T-helper 22 cell (primary cell): ENCODE measurements around the gene EIPR1.
"Not testable (repeated sequence)": the region's sequence is repeated elsewhere in the genome, so short reads cannot be mapped to it uniquely, and the experiment has no call there.

Experiments used
- DNase-seq: peaks from one replicate; pipeline ENCODE4 v3.0.0-alpha.2; 2020; ENCODE audit warnings: low read depth

Gene EIPR1

DNA sequence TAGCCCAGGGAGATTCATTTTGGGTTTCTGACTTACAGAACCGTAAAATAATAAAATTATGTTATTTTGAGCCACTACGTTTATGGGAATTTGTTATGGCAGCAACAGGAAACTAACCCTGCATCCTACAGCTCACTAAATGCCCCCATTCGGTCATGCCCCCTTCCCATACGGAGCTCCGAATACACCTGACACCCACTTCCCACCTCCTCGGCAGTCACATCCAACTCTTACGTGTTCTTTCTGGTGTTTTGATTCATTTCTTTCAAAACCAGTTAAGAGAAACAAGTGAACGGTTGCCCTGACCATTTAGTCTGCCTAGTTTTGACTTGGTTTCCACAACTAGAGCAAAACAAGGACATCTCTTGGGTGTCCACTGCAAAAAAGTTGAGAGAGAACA, 19.7 kb downstream of the EIPR1 start:
- DNase-seq: no peak

GRCh38 chr2:3357446-3357845, 20.2 kb downstream of the EIPR1 start:
- DNase-seq: not testable (repeated sequence)

DNA sequence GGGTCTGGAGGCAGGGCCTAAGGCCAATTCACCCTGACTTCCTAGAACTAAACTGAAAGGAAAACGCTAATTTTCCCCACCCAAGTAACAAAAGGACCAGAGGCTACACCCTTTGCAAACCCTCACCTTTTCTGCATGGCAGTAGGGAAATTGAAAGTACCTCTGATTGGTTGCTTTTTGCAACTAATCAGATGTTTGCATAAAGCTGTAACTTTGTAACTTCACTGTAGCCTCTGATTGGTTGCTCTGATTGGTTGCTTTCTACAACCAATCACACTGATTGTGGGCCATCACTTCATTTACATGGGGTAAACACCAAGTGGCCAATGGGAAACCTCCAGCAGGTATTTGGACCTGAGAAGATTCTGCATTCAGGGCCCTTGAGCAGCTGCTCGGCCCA, 20.8 kb downstream of the EIPR1 start:
- DNase-seq: no peak

- DNase-seq: no peak
Observed at GRCh38 chr2:3355951-3356569, 21.6 kb downstream of the EIPR1 start.

DNA sequence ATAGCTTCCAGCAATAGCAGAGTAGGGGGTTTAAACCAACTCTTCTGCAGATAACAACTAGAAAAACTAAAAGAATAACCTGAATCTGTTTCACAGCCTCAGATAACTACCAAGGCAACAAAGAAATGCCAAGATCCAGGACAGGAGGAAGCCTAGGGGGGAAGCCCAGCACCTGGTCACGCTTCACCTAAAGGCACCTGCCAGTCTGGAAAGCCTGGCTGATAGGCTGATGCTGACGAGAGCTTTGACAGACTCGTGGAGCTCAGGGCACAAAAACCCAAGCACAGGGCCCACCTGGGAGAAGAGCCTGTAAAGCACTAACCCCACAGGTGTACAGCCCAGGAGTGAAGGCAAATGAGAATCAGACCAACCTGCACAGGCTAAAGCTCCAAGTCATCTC, 22.6 kb downstream of the EIPR1 start:
- no peak for DNase-seq

GRCh38 chr2:3349211-3349693, 28.4 kb downstream of the EIPR1 start:
- no peak for DNase-seq

DNA sequence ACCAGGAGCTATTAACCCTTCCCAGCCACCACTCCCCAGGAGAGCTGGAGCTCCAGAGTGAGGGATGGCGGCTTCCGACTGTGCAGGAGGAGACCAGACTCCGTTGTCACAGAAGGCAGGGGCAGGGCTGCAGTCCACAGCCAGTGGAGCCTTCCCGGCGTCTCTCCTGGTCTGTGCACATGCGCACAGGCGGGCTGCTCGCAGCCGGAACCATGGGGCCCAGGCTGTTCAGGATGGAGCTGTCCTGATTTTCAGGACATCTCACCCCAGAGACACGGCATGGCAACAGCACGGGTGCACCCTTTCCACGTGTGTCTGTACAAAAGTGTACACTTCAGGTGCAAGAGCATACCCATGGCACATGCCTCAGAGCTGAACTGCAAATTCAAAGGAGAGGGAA, 28.9 kb downstream of the EIPR1 start:
- no peak for DNase-seq

- DNase-seq: no peak
Observed at GRCh38 chr2:3345621-3346020, 32.0 kb downstream of the EIPR1 start.

DNA sequence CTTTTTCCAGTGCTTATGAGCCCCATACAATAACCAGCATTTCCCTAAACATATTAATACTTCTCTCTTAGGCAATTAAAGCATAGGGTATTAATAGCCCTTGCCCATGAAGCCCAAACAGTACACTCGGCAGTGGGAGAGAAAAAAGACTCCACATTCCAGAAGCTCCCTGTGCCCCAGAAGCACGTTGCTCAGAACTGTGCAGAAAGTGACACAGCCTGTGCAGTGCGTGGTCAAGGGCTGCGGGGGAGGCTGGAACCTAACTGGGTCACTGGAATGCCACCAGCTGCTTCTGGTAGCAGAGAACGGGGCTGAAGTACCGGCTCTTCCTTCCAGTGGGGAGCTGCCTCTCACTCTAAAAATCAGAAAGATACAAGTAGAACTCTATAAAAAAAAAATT, 32.7 kb downstream of the EIPR1 start:
- no peak for DNase-seq

- no peak for DNase-seq
Observed at GRCh38 chr2:3343012-3343411, 34.6 kb downstream of the EIPR1 start.

GRCh38 chr2:3342324-3342723, 35.3 kb downstream of the EIPR1 start:
- DNase-seq: no peak

- DNase-seq: no peak
Observed at GRCh38 chr2:3341336-3341735, 36.3 kb downstream of the EIPR1 start.

GRCh38 chr2:3340144-3340543, 37.5 kb downstream of the EIPR1 start:
- no peak for DNase-seq

GRCh38 chr2:3338340-3338739, 39.3 kb downstream of the EIPR1 start:
- no peak for DNase-seq

DNA sequence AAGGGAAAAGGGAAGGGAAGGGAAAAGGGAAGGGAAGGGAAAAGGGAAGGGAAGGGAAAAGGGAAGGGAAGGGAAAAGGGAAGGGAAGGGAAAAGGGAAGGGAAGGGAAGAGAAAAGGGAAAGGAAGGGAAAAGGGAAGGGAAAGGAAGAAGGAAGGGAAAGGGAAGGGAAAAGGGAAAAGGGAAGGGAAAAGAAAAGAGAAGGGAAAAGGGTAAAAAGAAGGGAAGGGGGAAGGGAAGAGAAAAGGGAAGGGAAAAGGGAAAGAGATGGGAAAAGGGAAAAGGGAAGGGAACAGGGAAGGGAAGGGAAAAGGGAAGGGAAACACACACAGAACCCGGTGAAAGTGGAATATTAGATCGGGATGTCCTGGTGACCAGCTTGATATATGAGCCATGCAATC, 40.8 kb downstream of the EIPR1 start:
- no peak for DNase-seq

- no peak for DNase-seq
Observed at GRCh38 chr2:3334392-3335345, 42.9 kb downstream of the EIPR1 start.

- no peak for DNase-seq
Observed at GRCh38 chr2:3332133-3332532, 45.5 kb downstream of the EIPR1 start.

DNA sequence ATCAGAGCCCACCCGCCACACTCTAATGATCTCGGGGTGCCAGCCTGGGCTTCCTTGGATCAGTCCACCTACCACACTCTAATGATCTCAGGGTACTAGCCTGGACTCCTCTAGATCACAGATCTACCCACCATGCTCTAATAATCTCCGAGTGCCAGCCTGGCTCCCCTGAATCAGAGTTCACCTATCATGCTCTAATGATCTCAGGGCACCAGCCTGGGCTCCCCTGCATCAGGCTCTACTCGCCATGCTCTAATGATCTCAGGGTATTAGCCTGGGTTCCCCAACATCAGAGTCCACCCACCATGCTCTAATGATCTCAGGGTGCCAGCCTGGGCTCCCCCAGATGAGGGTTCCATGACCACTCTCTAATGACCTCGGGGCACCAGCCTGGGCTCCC, 48.1 kb downstream of the EIPR1 start:
- DNase-seq: no peak

- DNase-seq: no peak
Observed at GRCh38 chr2:3326871-3327270, 50.7 kb downstream of the EIPR1 start.

- DNase-seq: no peak
Observed at GRCh38 chr2:3326182-3326537, 51.5 kb downstream of the EIPR1 start.

- no peak for DNase-seq
Observed at GRCh38 chr2:3325458-3326181, 52.0 kb downstream of the EIPR1 start.

DNA sequence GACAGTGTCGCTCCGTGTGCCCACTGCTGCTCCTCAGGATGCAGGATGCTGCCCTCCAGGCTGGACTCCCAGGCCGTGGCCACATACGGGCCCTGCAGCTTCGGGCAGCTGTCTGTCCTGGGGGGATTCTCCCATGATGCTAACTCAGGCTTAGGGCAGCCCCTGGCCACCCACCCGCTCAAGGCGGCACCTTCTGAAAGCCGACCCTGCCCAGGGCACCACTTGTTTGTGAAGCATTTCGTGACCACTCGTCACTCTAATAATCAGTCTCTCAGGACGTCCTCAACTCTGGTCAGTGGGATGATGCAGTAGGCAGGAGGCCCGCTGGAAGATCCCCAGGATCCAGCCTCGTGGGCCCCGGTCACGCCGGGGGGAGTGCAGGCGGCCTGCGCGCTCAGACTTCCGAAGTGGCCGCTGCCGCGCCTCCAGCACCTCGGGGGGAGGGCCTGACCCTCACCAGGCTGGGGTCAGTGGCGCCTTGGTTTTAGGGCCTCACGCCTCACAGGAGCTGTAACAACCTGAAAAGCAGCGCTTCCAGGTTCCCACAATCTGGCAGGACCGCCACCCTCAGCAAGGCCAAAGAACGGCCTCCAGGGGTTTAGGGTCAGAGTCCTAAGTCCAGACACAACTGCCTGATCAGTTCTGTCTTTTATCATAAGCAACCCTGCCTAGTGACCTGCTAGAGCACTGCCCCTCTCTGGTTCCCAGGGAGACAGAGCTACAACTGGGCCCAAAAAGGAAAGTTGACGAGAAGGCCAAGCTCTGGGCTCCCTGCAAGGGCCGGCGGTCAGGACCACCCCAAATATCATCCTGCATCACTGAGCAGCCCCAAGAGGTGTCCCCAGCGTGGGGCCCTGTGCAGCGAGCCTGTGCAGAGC, 53.0 kb downstream of the EIPR1 start:
- DNase-seq: no peak
